GM10847 (cell line): ENCODE measurements around the gene EMX2.

Source experiments
- POLR2A ChIP-seq: IDR thresholded peaks from 2 replicates; pipeline ENCODE4 v1.6.1; 2011; ENCODE audit not compliant: insufficient read length; ENCODE audit errors: extremely low read depth

EMX2 gene

GRCh38 chr10:117539361-117539773, 3.2 kb upstream of the EMX2 start:
- no peak for TF ChIP-seq POLR2A

GRCh38 chr10:117539903-117540639, 2.5 kb upstream of the EMX2 start:
- no peak for TF ChIP-seq POLR2A

- no peak for TF ChIP-seq POLR2A
These were observed 1.7 kb upstream of the EMX2 start for GRCh38 chr10:117540640-117541404.

- no peak for TF ChIP-seq POLR2A
These were observed 1.1 kb upstream of the EMX2 start for GRCh38 chr10:117541405-117541908.

GRCh38 chr10:117541909-117542705, 439 bp upstream of the EMX2 start:
- no peak for TF ChIP-seq POLR2A

- no peak for TF ChIP-seq POLR2A
These were observed 868 bp downstream of the EMX2 start for GRCh38 chr10:117543225-117544003.

GRCh38 chr10:117544004-117544701, 1.6 kb downstream of the EMX2 start:
- no peak for TF ChIP-seq POLR2A

GRCh38 chr10:117544711-117545140, 2.2 kb downstream of the EMX2 start:
- TF ChIP-seq POLR2A, result no peak

GRCh38 chr10:117545141-117546019, 2.8 kb downstream of the EMX2 start:
- no peak for TF ChIP-seq POLR2A

- no peak for TF ChIP-seq POLR2A
These were observed 3.6 kb downstream of the EMX2 start for GRCh38 chr10:117546020-117546580.

GRCh38 chr10:117546581-117547015, 4.1 kb downstream of the EMX2 start:
- no peak for TF ChIP-seq POLR2A

- TF ChIP-seq POLR2A, result no peak
These were observed 4.6 kb downstream of the EMX2 start for GRCh38 chr10:117547016-117547715.
